SK-N-SH (cell line): ENCODE measurements around the gene PLAU. TPM values are rescaled to one million over a fixed set of nuclear protein-coding genes. Genes with fewer than 3 reads are reported as not detected.
A peak's percentile ranks its signal among the peaks of the same experiment; 100 is the strongest.

Source experiments
- CTCF ChIP-seq: fragments of 200-600 bp; sonication (generic); IDR thresholded peaks from 2 replicates; pipeline ENCODE4 v1.6.1; 2017; ENCODE audit warnings: antibody characterized with exemption, mild to moderate bottlenecking, moderate library complexity
- EZH2phosphoT487 ChIP-seq: fragments of 200-600 bp; sonication (generic); IDR thresholded peaks from 2 replicates; pipeline ENCODE4 v1.6.1; 2017; ENCODE audit warnings: low read depth, mixed run types, mild to moderate bottlenecking, antibody characterized with exemption, moderate library complexity, borderline replicate concordance
- FOSL2 ChIP-seq: IDR thresholded peaks from 2 replicates; pipeline ENCODE4 v1.4.0; 2012; ENCODE audit warnings: low read depth, mild to moderate bottlenecking, moderate library complexity, borderline replicate concordance
- JUND ChIP-seq: IDR thresholded peaks from 2 replicates; pipeline ENCODE4 v1.4.0; 2012
- MEF2A ChIP-seq: IDR thresholded peaks from 2 replicates; pipeline ENCODE4 v1.4.0; 2012; ENCODE audit warnings: low read depth, borderline replicate concordance
- MXI1 ChIP-seq: IDR thresholded peaks from 2 replicates; pipeline ENCODE4 v1.6.1; 2012; ENCODE audit warnings: mild to moderate bottlenecking, low read depth, low read length, improper control_type of control experiment
- NFIC ChIP-seq: IDR thresholded peaks from 2 replicates; pipeline ENCODE4 v1.4.0; 2012; ENCODE audit warnings: borderline replicate concordance
- NRF1 ChIP-seq: IDR thresholded peaks from 2 replicates; pipeline ENCODE4 v1.6.1; 2012; ENCODE audit warnings: low read depth, mild to moderate bottlenecking, low read length
- RAD21 ChIP-seq: IDR thresholded peaks from 2 replicates; pipeline ENCODE4 v1.6.1; 2012; ENCODE audit warnings: mild to moderate bottlenecking, low read length
- REST ChIP-seq: IDR thresholded peaks from 2 replicates; pipeline ENCODE4 v1.6.1; 2012; ENCODE audit warnings: mild to moderate bottlenecking, low read depth, low read length, moderate library complexity
- TCF12 ChIP-seq: IDR thresholded peaks from 2 replicates; pipeline ENCODE4 v1.4.0; 2012
- TEAD4 ChIP-seq: IDR thresholded peaks from 2 replicates; pipeline ENCODE4 v1.4.0; 2012; ENCODE audit warnings: mild to moderate bottlenecking, borderline replicate concordance; ENCODE audit not compliant: insufficient read depth
- polyA plus RNA-seq, 3 experiments: library from polyadenylated mRNA; depleted of rRNA; stranded (reverse); fragments of >200 nt; gene quantifications; 2 replicates each; pipeline ENCODE4 v1.2.3, GENCODE V29; 2012
- TF ChIP-seq, protein P1 (sequence below): IDR thresholded peaks from 2 replicates; pipeline ENCODE4 v1.4.0; 2012; ENCODE audit warnings: low read depth, borderline replicate concordance

PLAU gene
- polyA plus RNA-seq, 1 of the 3 experiments (the other 2 are of a cell fraction): 200 TPM

- peak; percentile 98 for TF ChIP-seq MXI1
- no peak for TF ChIP-seq TCF12
- TF ChIP-seq REST: no peak
- TF ChIP-seq FOSL2: no peak
- peak; percentile 91 for TF ChIP-seq CTCF
- no peak for TF ChIP-seq MEF2A
- TF ChIP-seq JUND: no peak
- no peak for TF ChIP-seq NRF1
- no peak for TF ChIP-seq NFIC
- TF ChIP-seq, protein P1, sequence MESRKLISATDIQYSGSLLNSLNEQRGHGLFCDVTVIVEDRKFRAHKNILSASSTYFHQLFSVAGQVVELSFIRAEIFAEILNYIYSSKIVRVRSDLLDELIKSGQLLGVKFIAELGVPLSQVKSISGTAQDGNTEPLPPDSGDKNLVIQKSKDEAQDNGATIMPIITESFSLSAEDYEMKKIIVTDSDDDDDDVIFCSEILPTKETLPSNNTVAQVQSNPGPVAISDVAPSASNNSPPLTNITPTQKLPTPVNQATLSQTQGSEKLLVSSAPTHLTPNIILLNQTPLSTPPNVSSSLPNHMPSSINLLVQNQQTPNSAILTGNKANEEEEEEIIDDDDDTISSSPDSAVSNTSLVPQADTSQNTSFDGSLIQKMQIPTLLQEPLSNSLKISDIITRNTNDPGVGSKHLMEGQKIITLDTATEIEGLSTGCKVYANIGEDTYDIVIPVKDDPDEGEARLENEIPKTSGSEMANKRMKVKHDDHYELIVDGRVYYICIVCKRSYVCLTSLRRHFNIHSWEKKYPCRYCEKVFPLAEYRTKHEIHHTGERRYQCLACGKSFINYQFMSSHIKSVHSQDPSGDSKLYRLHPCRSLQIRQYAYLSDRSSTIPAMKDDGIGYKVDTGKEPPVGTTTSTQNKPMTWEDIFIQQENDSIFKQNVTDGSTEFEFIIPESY: no peak
- no peak for TF ChIP-seq TEAD4
- no peak for TF ChIP-seq EZH2phosphoT487
- TF ChIP-seq RAD21: peak; percentile 87
These were observed 31.4 kb upstream of the PLAU start (continued) for GRCh38 chr10:73879296-73880173.
